Measurements from ENCODE around the gene CYBB. TPM values are rescaled to one million over a fixed set of nuclear protein-coding genes. Genes with fewer than 3 reads are reported as not detected.

The CYBB gene
- total RNA-seq, 5 donors from 2014 or later (not counting 1 experiment from before 2014, with no cell fraction given) = 1.1 to 5.0 (median 1.8) TPM

DNA sequence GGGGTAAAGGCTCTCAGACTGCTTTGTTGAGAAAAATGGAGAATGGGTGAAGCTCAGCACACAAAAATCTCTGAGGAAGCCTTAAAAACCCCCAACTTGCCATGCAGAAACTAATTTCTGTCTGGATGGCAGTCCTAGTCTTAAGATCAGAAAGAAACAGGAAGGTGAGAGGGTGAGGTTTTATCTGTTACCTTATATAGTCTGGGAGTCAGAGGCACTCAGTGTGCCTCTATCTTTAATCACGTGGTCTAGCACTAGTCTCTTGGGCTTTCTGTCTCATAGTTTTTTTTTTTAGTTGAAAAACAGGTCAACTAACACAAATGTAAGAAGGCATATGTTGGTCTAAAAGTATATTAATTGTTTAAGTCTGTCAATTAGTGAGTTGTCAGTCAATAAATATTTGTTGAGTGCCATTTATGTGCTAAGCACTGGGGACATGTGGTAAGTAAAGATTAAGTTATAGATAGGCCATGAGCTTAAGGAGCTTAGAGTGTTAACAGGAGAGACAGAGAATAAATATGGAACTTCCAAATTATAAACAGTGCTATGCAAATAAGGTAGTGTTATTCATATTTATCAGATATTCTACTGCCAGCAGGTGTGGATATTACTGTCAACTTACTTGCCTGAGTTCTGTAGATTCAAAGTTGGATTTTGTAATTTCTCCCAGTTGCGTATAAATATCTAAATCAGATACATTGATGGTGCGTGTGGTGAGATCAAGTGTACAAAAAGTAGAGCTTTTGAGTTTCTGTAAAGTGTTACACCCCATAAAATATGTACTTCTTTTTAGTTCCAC, 7.0 kb downstream of the CYBB start:
- H3K4me1 Mint-ChIP-seq = peaks cover 30 to 41% (median 35%) of the 10 kb centered on the region in 3 donors
- POLR2A ChIA-PET = no interaction called here
- H3K4me3 Mint-ChIP-seq = peak overlapping the region; percentile 2 to 49 (median 24)
- H3K27me3 Mint-ChIP-seq = peaks cover 0 to 9% of the 10 kb centered on the region in 2 donors
- CTCF ChIA-PET = interaction anchor here in 1 of 2 donors (1.0 to 2.0 kb wide), 3 partner anchors 36 to 41 kb away, joined by 3 to 5 read pairs (median 3); no protein-coding TSS in a partner anchor
- H3K27ac Mint-ChIP-seq = peak overlapping the region; percentile 85 to 88
- Histone ChIP-seq H3K27ac (ENCODE audit: low read length) (peak overlapping the region; percentile 47), H3K4me3 (ENCODE audit: control insufficient read depth in 1 of 2, extremely low read depth in 1 of 2, low read length in 1 of 2) (no peak overlapping the region), H3K4me1 (ENCODE audit: control insufficient read depth in 1 of 2, extremely low read depth in 1 of 2, insufficient read depth in 2 of 2, low read length in 2 of 2) (peaks cover 13 to 20% of the 10 kb centered on the region in 2 experiments), H3K36me3 (ENCODE audit: control insufficient read depth in 2 of 2, extremely low read depth in 1 of 2, insufficient read depth in 1 of 2, low read length in 1 of 2) (no peaks in the 10 kb centered on the region), H3K27me3 (replicated peaks in 1 of 2; ENCODE audit: control insufficient read depth in 2 of 2, extremely low read depth in 1 of 2, insufficient read depth in 2 of 2, low read length in 1 of 2) (no peaks in the 10 kb centered on the region), H3K9me3 (no peaks in the 10 kb centered on the region)
- DNase-seq (peak in 2 of 35 experiments; percentile 0 to 25), ATAC-seq (replicated peaks in 1 of 4) (peak; percentile 58 to 91 (median 78))
- no CpG with 5 or more reads among the region's 3 CpGs for WGBS (ENCODE audit: insufficient coverage)
- no peaks in the 10 kb centered on the region for H3K9me3 Mint-ChIP-seq
- H3K36me3 Mint-ChIP-seq = no peaks in the 10 kb centered on the region

DNA sequence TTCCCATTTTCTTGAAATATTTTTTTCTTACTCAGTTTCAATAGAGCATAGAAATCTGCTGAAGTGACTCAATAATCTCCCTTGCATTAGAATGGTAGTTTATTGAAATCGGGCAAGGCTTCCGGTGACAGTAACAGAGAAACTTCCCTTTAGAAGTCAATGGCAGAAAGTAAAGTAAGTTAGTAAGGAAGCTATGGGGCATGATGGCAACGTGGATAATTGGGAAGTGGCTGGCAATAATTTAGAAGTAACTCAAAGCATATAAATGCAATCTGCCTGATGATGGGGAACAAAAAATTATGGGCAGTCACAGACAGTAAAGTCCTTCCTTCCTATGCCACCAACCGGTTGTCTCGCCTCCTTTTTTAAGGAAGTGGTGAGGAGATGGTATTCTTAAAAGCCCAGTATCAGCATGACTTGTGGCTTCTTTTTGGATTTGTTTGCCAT, 7.6 kb downstream of the CYBB start:
- Histone ChIP-seq H3K4me3 (ENCODE audit: control insufficient read depth in 1 of 2, extremely low read depth in 1 of 2, low read length in 1 of 2) (no peak overlapping the region), H3K27ac (ENCODE audit: low read length) (no peak overlapping the region), H3K27me3 (replicated peaks in 1 of 2; ENCODE audit: control insufficient read depth in 2 of 2, extremely low read depth in 1 of 2, insufficient read depth in 2 of 2, low read length in 1 of 2) (no peaks in the 10 kb centered on the region), H3K4me1 (ENCODE audit: control insufficient read depth in 1 of 2, extremely low read depth in 1 of 2, insufficient read depth in 2 of 2, low read length in 2 of 2) (peaks cover 13 to 20% of the 10 kb centered on the region in 2 experiments), H3K9me3 (no peaks in the 10 kb centered on the region), H3K36me3 (ENCODE audit: control insufficient read depth in 2 of 2, extremely low read depth in 1 of 2, insufficient read depth in 1 of 2, low read length in 1 of 2) (no peaks in the 10 kb centered on the region)
- DNase-seq (no peak), ATAC-seq (replicated peaks in 1 of 4) (no peak)
- no CpG with 5 or more reads among the region's 5 CpGs for WGBS (ENCODE audit: insufficient coverage)
- H3K27ac Mint-ChIP-seq = peak overlapping the region; percentile 85 to 88
- POLR2A ChIA-PET = no interaction called here
- peaks cover 30 to 41% (median 35%) of the 10 kb centered on the region in 3 donors for H3K4me1 Mint-ChIP-seq
- H3K27me3 Mint-ChIP-seq = peaks cover 0 to 4% of the 10 kb centered on the region in 2 donors
- peak overlapping the region in 1 of 3 donors; percentile 49 for H3K4me3 Mint-ChIP-seq
- CTCF ChIA-PET = interaction anchor here in 1 of 2 donors (1.0 to 1.4 kb wide), 2 partner anchors 36 to 38 kb away, joined by 3 read pairs; no protein-coding TSS in a partner anchor
- no peaks in the 10 kb centered on the region for H3K36me3 Mint-ChIP-seq
- no peaks in the 10 kb centered on the region for H3K9me3 Mint-ChIP-seq

DNA sequence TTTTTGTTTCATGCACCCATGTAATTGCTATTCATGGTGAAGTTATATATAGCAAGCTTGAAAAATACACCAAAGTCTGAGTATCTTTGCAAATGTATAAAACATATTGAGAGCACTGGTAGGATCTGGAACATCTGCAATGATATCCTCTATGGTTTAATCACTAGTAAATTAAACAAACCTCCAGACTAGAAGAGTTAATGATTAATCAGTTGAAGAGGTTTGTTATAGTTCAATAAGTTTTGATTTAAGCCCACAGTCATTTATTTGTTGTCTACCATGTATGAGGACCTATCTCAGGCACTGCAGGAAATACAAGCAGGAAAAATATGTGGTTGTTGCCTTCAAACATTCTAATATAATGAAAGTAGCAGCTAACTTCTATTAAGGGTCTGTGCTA, 16.5 kb downstream of the CYBB start:
- no peaks in the 10 kb centered on the region for H3K9me3 ChIP-seq
- no peaks in the 10 kb centered on the region for H3K27me3 ChIP-seq (replicated peaks in 1 of 2; ENCODE audit: control insufficient read depth in 2 of 2, extremely low read depth in 1 of 2, insufficient read depth in 2 of 2, low read length in 1 of 2)
- DNase-seq (no peak), ATAC-seq (replicated peaks in 1 of 4) (no peak)
- H3K27ac Mint-ChIP-seq = peak overlapping the region in 1 of 2 donors; percentile 1
- H3K36me3 ChIP-seq (ENCODE audit: control insufficient read depth in 2 of 2, extremely low read depth in 1 of 2, insufficient read depth in 1 of 2, low read length in 1 of 2) = no peaks in the 10 kb centered on the region
- no peak overlapping the region for H3K27ac ChIP-seq (ENCODE audit: low read length)
- H3K36me3 Mint-ChIP-seq = no peaks in the 10 kb centered on the region
- H3K27me3 Mint-ChIP-seq = peaks cover 0 to 10% of the 10 kb centered on the region in 2 donors
- no peaks in the 10 kb centered on the region for H3K9me3 Mint-ChIP-seq
- no peak overlapping the region for H3K4me3 Mint-ChIP-seq
- ChIA-PET POLR2A (no interaction called here), CTCF (interaction anchor here (0.9 to 1.0 kb wide), 2 partner anchors 27 to 29 kb away, joined by 3 to 4 read pairs; no protein-coding TSS in a partner anchor)
- H3K4me1 Mint-ChIP-seq = peaks cover 16 to 26% (median 23%) of the 10 kb centered on the region in 3 donors
- H3K4me3 ChIP-seq (ENCODE audit: control insufficient read depth in 1 of 2, extremely low read depth in 1 of 2, low read length in 1 of 2) = no peak overlapping the region
- H3K4me1 ChIP-seq (ENCODE audit: control insufficient read depth in 1 of 2, extremely low read depth in 1 of 2, insufficient read depth in 2 of 2, low read length in 2 of 2) = peaks cover 8 to 12% of the 10 kb centered on the region in 2 experiments

DNA sequence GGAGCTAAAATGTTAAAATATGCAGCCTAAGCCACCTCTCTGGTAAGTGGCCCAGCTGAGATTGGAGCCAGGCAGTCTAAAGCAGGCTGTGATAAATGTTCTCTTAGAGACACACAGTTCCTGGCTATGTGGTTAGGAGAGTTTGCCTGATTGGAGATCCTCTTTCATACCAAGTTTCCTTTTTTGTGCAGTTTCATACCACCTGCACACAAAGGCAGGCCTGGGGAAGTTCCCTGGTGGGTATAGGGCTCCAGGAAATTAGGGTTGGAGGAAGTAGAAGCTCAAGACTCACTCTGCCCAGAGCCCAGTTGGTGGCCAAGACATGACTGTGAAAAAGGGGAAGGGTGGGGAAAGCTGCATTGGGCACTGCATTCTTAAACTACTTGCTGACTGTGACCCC, 16.9 kb downstream of the CYBB start:
- DNase-seq = peak in 3 of 35 experiments; percentile 0 to 21 (median 0)
- POLR2A ChIA-PET = no interaction called here
- peaks cover 16 to 26% (median 23%) of the 10 kb centered on the region in 3 donors for H3K4me1 Mint-ChIP-seq
- no peaks in the 10 kb centered on the region for H3K9me3 Mint-ChIP-seq
- Histone ChIP-seq H3K27me3 (replicated peaks in 1 of 2; ENCODE audit: control insufficient read depth in 2 of 2, extremely low read depth in 1 of 2, insufficient read depth in 2 of 2, low read length in 1 of 2) (no peaks in the 10 kb centered on the region), H3K9me3 (no peaks in the 10 kb centered on the region), H3K27ac (ENCODE audit: low read length) (no peak overlapping the region), H3K4me3 (ENCODE audit: control insufficient read depth in 1 of 2, extremely low read depth in 1 of 2, low read length in 1 of 2) (no peak overlapping the region), H3K4me1 (ENCODE audit: control insufficient read depth in 1 of 2, extremely low read depth in 1 of 2, insufficient read depth in 2 of 2, low read length in 2 of 2) (peaks cover 8 to 12% of the 10 kb centered on the region in 2 experiments), H3K36me3 (ENCODE audit: control insufficient read depth in 2 of 2, extremely low read depth in 1 of 2, insufficient read depth in 1 of 2, low read length in 1 of 2) (no peaks in the 10 kb centered on the region)
- H3K27me3 Mint-ChIP-seq = peaks cover 0 to 10% of the 10 kb centered on the region in 2 donors
- CTCF ChIA-PET = interaction anchor here (0.9 to 1.0 kb wide), 2 partner anchors 27 to 28 kb away, joined by 3 to 4 read pairs; no protein-coding TSS in a partner anchor
- H3K36me3 Mint-ChIP-seq = no peaks in the 10 kb centered on the region
- peak overlapping the region in 1 of 2 donors; percentile 31 for H3K27ac Mint-ChIP-seq
- peak in 1 of 4 experiments; percentile 62 for ATAC-seq (replicated peaks in 1 of 4)
- H3K4me3 Mint-ChIP-seq = no peak overlapping the region

DNA sequence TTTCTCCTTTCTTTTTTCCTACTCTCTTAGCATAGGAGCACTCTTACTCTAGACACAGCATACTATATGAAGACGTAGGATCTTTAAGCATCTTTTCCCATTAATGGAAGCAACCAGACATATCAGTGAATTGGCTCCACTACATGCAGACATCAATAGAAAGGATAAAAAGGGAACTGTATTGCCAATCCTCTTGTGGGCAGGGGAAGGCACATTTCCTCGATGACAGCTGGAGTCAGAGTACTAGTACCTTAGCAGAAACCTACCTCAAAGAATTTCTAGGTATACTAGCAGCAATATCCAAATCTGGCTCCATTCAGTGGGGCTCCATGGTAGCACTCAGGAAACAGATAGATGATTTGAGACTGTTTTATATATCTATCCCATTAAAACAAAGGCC, 20.1 kb downstream of the CYBB start:
- Mint-ChIP-seq H3K36me3 (no peaks in the 10 kb centered on the region), H3K9me3 (no peaks in the 10 kb centered on the region), H3K4me3 (no peak overlapping the region), H3K27me3 (peaks cover 0 to 13% of the 10 kb centered on the region in 2 donors), H3K27ac (no peak overlapping the region), H3K4me1 (peaks cover 16 to 24% (median 22%) of the 10 kb centered on the region in 3 donors)
- Histone ChIP-seq H3K36me3 (ENCODE audit: control insufficient read depth in 2 of 2, extremely low read depth in 1 of 2, insufficient read depth in 1 of 2, low read length in 1 of 2) (no peaks in the 10 kb centered on the region), H3K4me3 (ENCODE audit: control insufficient read depth in 1 of 2, extremely low read depth in 1 of 2, low read length in 1 of 2) (no peak overlapping the region), H3K27me3 (replicated peaks in 1 of 2; ENCODE audit: control insufficient read depth in 2 of 2, extremely low read depth in 1 of 2, insufficient read depth in 2 of 2, low read length in 1 of 2) (no peaks in the 10 kb centered on the region), H3K4me1 (ENCODE audit: control insufficient read depth in 1 of 2, extremely low read depth in 1 of 2, insufficient read depth in 2 of 2, low read length in 2 of 2) (peaks cover 8 to 14% of the 10 kb centered on the region in 2 experiments), H3K9me3 (no peaks in the 10 kb centered on the region), H3K27ac (ENCODE audit: low read length) (no peak overlapping the region)
- ChIA-PET POLR2A (no interaction called here), CTCF (no interaction called here)
- no peak for DNase-seq
- WGBS (ENCODE audit: insufficient coverage) = no CpG with 5 or more reads among the region's 2 CpGs
- ATAC-seq (replicated peaks in 1 of 4) = no peak

DNA sequence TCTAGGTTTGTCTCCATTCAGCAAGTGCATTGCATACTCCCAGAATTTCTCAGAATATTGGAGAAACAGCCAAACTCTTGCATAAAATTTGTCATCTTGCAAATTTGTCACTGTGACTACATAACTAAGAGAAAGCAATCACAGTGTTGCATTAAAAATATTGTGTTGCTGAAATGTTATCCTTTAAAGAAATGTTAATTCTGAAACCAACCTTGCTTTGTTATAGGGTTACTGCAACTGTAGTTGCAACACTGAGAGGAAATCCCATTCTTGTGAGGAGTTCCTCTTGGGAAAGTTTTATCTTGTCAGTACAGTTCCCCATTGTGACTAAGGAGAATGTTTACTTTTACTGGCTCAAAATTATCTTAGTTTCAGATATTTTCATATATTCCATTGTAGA, 20.9 kb downstream of the CYBB start:
- Mint-ChIP-seq H3K4me1 (peaks cover 15 to 18% (median 15%) of the 10 kb centered on the region in 3 donors), H3K9me3 (no peaks in the 10 kb centered on the region)
- CTCF ChIA-PET = no interaction called here

More for the DNA sequence above, 20.9 kb downstream of the CYBB start:
- Mint-ChIP-seq H3K27me3 (peaks cover 0 to 13% of the 10 kb centered on the region in 2 donors), H3K36me3 (no peaks in the 10 kb centered on the region), H3K27ac (no peak overlapping the region), H3K4me3 (no peak overlapping the region)
- Histone ChIP-seq H3K4me1 (ENCODE audit: control insufficient read depth in 1 of 2, extremely low read depth in 1 of 2, insufficient read depth in 2 of 2, low read length in 2 of 2) (peaks cover 8 to 14% of the 10 kb centered on the region in 2 experiments), H3K9me3 (no peaks in the 10 kb centered on the region), H3K27me3 (replicated peaks in 1 of 2; ENCODE audit: control insufficient read depth in 2 of 2, extremely low read depth in 1 of 2, insufficient read depth in 2 of 2, low read length in 1 of 2) (no peaks in the 10 kb centered on the region), H3K36me3 (ENCODE audit: control insufficient read depth in 2 of 2, extremely low read depth in 1 of 2, insufficient read depth in 1 of 2, low read length in 1 of 2) (no peaks in the 10 kb centered on the region), H3K27ac (ENCODE audit: low read length) (no peak overlapping the region), H3K4me3 (ENCODE audit: control insufficient read depth in 1 of 2, extremely low read depth in 1 of 2, low read length in 1 of 2) (no peak overlapping the region)
- POLR2A ChIA-PET = no interaction called here
- DNase-seq (no peak), ATAC-seq (replicated peaks in 1 of 4) (no peak)
